Activated naive CD4-positive, alpha-beta T cell treated with anti-CD3 and anti-CD28 coated beads, Interleukin-2, amount 50 U/mL, for 16 hours (primary cell): ENCODE measurements around the gene NRDE2.
A peak's percentile ranks its signal among the peaks of the same experiment; 100 is the strongest.
"Not testable (repeated sequence)": the region's sequence is repeated elsewhere in the genome, so short reads cannot be mapped to it uniquely, and the experiment has no call there.

ENCODE experiments used
- DNase-seq: peaks from one replicate; pipeline ENCODE4 v3.0.0-alpha.2; 2020

NRDE2 gene

GRCh38 chr14:90268420-90268819 lies 63.3 kb downstream of the NRDE2 start:
- no peak for DNase-seq

- DNase-seq, result no peak
These were observed 65.1 kb downstream of the NRDE2 start for GRCh38 chr14:90266441-90267154.

- DNase-seq, result no peak
These were observed 67.8 kb downstream of the NRDE2 start for GRCh38 chr14:90263748-90264449.

- peak; percentile 89 for DNase-seq
These were observed 75.2 kb downstream of the NRDE2 start, which contains the start of gene PSMC1 for GRCh38 chr14:90256354-90257131. TSS of gene PSMC1 (plus strand) at chr14:90256553. CDS start at chr14:90256598, 45 bp downstream.

GRCh38 chr14:90255871-90256270 lies 75.9 kb downstream of the NRDE2 start:
- no peak for DNase-seq

- no peak for DNase-seq
These were observed 77.9 kb downstream of the NRDE2 start for GRCh38 chr14:90253826-90254225.

- no peak for DNase-seq
These were observed 83.1 kb downstream of the NRDE2 start for GRCh38 chr14:90248594-90248993.

GRCh38 chr14:90247441-90247840 lies 84.3 kb downstream of the NRDE2 start:
- not testable (repeated sequence) for DNase-seq

GRCh38 chr14:90246936-90247335 lies 84.8 kb downstream of the NRDE2 start:
- DNase-seq, result no peak

- no peak for DNase-seq
These were observed 89.3 kb downstream of the NRDE2 start for GRCh38 chr14:90242444-90242843.

GRCh38 chr14:90239139-90239538 lies 92.6 kb downstream of the NRDE2 start:
- no peak for DNase-seq

- peak; percentile 59 for DNase-seq
These were observed 96.4 kb downstream of the NRDE2 start for GRCh38 chr14:90235179-90235976.

- not testable (repeated sequence) for DNase-seq
These were observed 101.8 kb downstream of the NRDE2 start for GRCh38 chr14:90229942-90230341.

- no peak for DNase-seq
These were observed 103.3 kb downstream of the NRDE2 start for GRCh38 chr14:90228478-90228877.
